ENCODE data around the gene MOB1A.
"Not testable (repeated sequence)": the region's sequence is repeated elsewhere in the genome, so short reads cannot be mapped to it uniquely, and the experiment has no call there.

Gene MOB1A
- total RNA-seq: 267 reads per million, percentile 95 among the genes with 10 or more reads in this experiment

- peak; percentile 97 for DNase-seq
These were observed at the start of gene MOB1A for GRCh38 chr2:74178211-74179062. TSS of gene MOB1A (minus strand) at chr2:74178879. CDS start at chr2:74178674, 205 bp downstream.

- DNase-seq: no peak
These were observed 49.0 kb upstream of the MOB1A start for GRCh38 chr2:74227646-74228045.

GRCh38 chr2:74226648-74227213, 48.1 kb upstream of the MOB1A start:
- no peak for DNase-seq

- no peak for DNase-seq
These were observed 47.2 kb upstream of the MOB1A start for GRCh38 chr2:74225698-74226459.

- DNase-seq: no peak
These were observed 45.5 kb upstream of the MOB1A start for GRCh38 chr2:74223941-74224770.

- DNase-seq: no peak
These were observed 43.6 kb upstream of the MOB1A start for GRCh38 chr2:74222300-74222650.

- DNase-seq: no peak
These were observed 43.1 kb upstream of the MOB1A start for GRCh38 chr2:74221604-74222299.

- no peak for DNase-seq
These were observed 42.4 kb upstream of the MOB1A start for GRCh38 chr2:74221091-74221490.

- DNase-seq: no peak
These were observed 41.3 kb upstream of the MOB1A start for GRCh38 chr2:74219846-74220486.

GRCh38 chr2:74216642-74217041, 38.0 kb upstream of the MOB1A start:
- no peak for DNase-seq

GRCh38 chr2:74215771-74216170, 37.1 kb upstream of the MOB1A start:
- DNase-seq: not testable (repeated sequence)

- no peak for DNase-seq
These were observed 34.2 kb upstream of the MOB1A start for GRCh38 chr2:74212702-74213410.

- DNase-seq: peak; percentile 4
These were observed 27.6 kb upstream of the MOB1A start for GRCh38 chr2:74206180-74206688.

GRCh38 chr2:74205596-74205995, 26.9 kb upstream of the MOB1A start:
- DNase-seq: no peak

GRCh38 chr2:74205113-74205512, 26.4 kb upstream of the MOB1A start:
- no peak for DNase-seq

- no peak for DNase-seq
These were observed 25.8 kb upstream of the MOB1A start for GRCh38 chr2:74204436-74204835.

- DNase-seq: no peak
These were observed 22.9 kb upstream of the MOB1A start for GRCh38 chr2:74201596-74201995.

- no peak for DNase-seq
These were observed 22.5 kb upstream of the MOB1A start for GRCh38 chr2:74201196-74201595.

GRCh38 chr2:74199871-74200305, 21.2 kb upstream of the MOB1A start:
- DNase-seq: no peak

GRCh38 chr2:74199275-74199701, 20.6 kb upstream of the MOB1A start:
- no peak for DNase-seq

Data from effector CD4-positive, alpha-beta T cell (primary cell).